GM19438 (cell line): ENCODE results near the gene KCNQ2.
A peak's percentile ranks its signal among the peaks of the same experiment; 100 is the strongest.
"Not testable (repeated sequence)": the region's sequence is repeated elsewhere in the genome, so short reads cannot be mapped to it uniquely, and the experiment has no call there.

Source experiments
- ATAC-seq: cut with Tn5 transposase; IDR thresholded peaks from one replicate; pipeline ENCODE4 v1.9.1; 2021; ENCODE audit warnings: low read depth; ENCODE audit not compliant: unreplicated experiment

KCNQ2 gene

GRCh38 chr20:63471981-63472831 lies at the start of gene KCNQ2:
Gene KCNQ2, minus strand, starts transcription at chr20:63472655. Its CDS starts 192 bp downstream, at chr20:63472463.
- ATAC-seq, result no peak

GRCh38 chr20:63521602-63522001 lies 49.1 kb upstream of the KCNQ2 start:
- no peak for ATAC-seq

- ATAC-seq, result peak; percentile 41
Observed at GRCh38 chr20:63520934-63521601, 48.6 kb upstream of the KCNQ2 start.

GRCh38 chr20:63520504-63520933 lies 48.1 kb upstream of the KCNQ2 start, which contains the start of gene PPDPF:
Gene PPDPF, plus strand, starts transcription at chr20:63520765. Its CDS starts 544 bp downstream, at chr20:63521309.
- peak; percentile 50 for ATAC-seq

GRCh38 chr20:63519668-63520503 lies 47.4 kb upstream of the KCNQ2 start:
- peak; percentile 37 for ATAC-seq

GRCh38 chr20:63518946-63519667 lies 46.7 kb upstream of the KCNQ2 start:
- ATAC-seq, result no peak

GRCh38 chr20:63518351-63518861 lies 46.0 kb upstream of the KCNQ2 start:
- no peak for ATAC-seq

- no peak for ATAC-seq
Observed at GRCh38 chr20:63517376-63518309, 45.2 kb upstream of the KCNQ2 start.

GRCh38 chr20:63514520-63514919 lies 42.1 kb upstream of the KCNQ2 start:
- not testable (repeated sequence) for ATAC-seq

GRCh38 chr20:63513207-63513606 lies 40.8 kb upstream of the KCNQ2 start:
- no peak for ATAC-seq

- ATAC-seq, result no peak
Observed at GRCh38 chr20:63509088-63509564, 36.7 kb upstream of the KCNQ2 start.

GRCh38 chr20:63508072-63508768 lies 35.8 kb upstream of the KCNQ2 start:
- no peak for ATAC-seq

- no peak for ATAC-seq
Observed at GRCh38 chr20:63507083-63507743, 34.8 kb upstream of the KCNQ2 start.

- ATAC-seq, result no peak
Observed at GRCh38 chr20:63505723-63506122, 33.3 kb upstream of the KCNQ2 start.

GRCh38 chr20:63505281-63505680 lies 32.8 kb upstream of the KCNQ2 start:
- ATAC-seq, result no peak

GRCh38 chr20:63504642-63505041 lies 32.2 kb upstream of the KCNQ2 start:
- no peak for ATAC-seq

GRCh38 chr20:63503524-63503923 lies 31.1 kb upstream of the KCNQ2 start:
- no peak for ATAC-seq
